DMS53 (cell line): ENCODE data around the gene MAST1.
A peak's percentile ranks its signal among the peaks of the same experiment; 100 is the strongest.
"Not testable (repeated sequence)": the region's sequence is repeated elsewhere in the genome, so short reads cannot be mapped to it uniquely, and the experiment has no call there.

Source experiments
- DNase-seq: peaks from one replicate; lab custom pipeline; 2025; lab: John Stamatoyannopoulos, UW

MAST1 gene

GRCh38 chr19:12840091-12841079 lies 2.1 kb downstream of the MAST1 start:
- DNase-seq: peak; percentile 53

DNA sequence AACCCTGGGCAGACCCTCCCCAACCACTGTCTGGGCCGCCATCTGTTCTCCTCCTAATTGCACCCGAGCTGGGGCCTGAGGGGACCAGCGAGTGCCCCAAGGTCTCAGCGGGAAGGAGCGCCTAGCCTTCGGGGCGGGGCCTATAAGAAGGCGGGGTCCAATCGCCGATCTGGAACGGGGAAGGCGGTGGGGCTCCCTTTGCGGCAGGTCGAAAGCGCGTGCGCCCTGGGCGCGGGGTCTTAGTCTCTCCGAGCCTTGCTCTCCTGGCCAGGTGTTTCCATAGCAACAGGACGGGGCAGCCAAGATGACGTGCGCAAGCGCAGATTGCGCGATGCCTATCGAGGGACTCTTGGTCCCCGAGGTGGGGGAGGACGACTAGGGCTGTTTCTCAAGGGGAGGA lies 2.8 kb downstream of the MAST1 start:
- DNase-seq: no peak

GRCh38 chr19:12842511-12842910 lies 4.2 kb downstream of the MAST1 start:
- DNase-seq: no peak

- DNase-seq: no peak
Observed at GRCh38 chr19:12843328-12843727, 5.0 kb downstream of the MAST1 start.

DNA sequence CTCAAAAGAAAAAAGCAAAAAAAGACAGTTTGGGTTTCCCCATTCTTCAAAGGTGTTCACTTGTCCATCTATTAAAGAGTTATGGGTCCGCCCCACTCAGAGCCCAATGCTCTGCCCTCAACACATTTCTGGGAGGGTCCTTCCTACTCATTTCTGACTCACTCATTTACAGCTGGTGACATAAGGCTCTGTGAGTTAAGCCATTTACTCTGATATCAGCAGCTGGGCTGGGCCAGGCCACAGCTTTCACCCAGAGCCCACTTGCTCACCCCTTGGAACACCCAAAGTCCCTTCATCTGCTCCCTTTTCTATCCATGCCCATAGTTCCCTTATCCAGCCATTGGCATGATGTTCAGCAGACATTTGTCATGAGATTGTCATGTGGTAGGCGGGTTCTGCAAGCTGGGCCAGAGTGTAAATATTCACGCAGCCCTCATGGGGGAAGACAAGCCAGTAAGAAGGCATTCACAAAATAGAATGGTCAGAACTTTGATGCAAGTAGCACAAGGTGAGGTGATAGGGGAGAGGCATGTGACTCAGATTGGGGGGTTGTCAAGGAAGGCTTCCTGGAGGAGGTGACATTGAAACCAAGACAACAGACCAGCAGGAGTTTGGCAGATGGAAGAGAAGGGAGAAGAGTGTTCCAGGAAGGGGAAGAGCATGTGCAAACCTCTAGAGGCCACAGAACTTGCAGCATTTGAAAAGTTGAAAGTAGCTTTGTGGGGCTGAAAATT lies 5.9 kb downstream of the MAST1 start:
- no peak for DNase-seq

- not testable (repeated sequence) for DNase-seq
Observed at GRCh38 chr19:12846613-12847012, 8.3 kb downstream of the MAST1 start.

- DNase-seq: peak; percentile 90
Observed at GRCh38 chr19:12847159-12848139, 9.1 kb downstream of the MAST1 start.

- no peak for DNase-seq
Observed at GRCh38 chr19:12856653-12857052, 18.3 kb downstream of the MAST1 start.

GRCh38 chr19:12858041-12858928 lies 20.0 kb downstream of the MAST1 start:
- DNase-seq: no peak

- peak; percentile 48 for DNase-seq
Observed at GRCh38 chr19:12859546-12859945, 21.2 kb downstream of the MAST1 start.

- no peak for DNase-seq
Observed at GRCh38 chr19:12864143-12864542, 25.8 kb downstream of the MAST1 start.

GRCh38 chr19:12864721-12865715 lies 26.7 kb downstream of the MAST1 start:
- peak; percentile 72 for DNase-seq

- DNase-seq: no peak
Observed at GRCh38 chr19:12865746-12866415, 27.6 kb downstream of the MAST1 start.

GRCh38 chr19:12866416-12867119 lies 28.3 kb downstream of the MAST1 start:
- DNase-seq: no peak

DNA sequence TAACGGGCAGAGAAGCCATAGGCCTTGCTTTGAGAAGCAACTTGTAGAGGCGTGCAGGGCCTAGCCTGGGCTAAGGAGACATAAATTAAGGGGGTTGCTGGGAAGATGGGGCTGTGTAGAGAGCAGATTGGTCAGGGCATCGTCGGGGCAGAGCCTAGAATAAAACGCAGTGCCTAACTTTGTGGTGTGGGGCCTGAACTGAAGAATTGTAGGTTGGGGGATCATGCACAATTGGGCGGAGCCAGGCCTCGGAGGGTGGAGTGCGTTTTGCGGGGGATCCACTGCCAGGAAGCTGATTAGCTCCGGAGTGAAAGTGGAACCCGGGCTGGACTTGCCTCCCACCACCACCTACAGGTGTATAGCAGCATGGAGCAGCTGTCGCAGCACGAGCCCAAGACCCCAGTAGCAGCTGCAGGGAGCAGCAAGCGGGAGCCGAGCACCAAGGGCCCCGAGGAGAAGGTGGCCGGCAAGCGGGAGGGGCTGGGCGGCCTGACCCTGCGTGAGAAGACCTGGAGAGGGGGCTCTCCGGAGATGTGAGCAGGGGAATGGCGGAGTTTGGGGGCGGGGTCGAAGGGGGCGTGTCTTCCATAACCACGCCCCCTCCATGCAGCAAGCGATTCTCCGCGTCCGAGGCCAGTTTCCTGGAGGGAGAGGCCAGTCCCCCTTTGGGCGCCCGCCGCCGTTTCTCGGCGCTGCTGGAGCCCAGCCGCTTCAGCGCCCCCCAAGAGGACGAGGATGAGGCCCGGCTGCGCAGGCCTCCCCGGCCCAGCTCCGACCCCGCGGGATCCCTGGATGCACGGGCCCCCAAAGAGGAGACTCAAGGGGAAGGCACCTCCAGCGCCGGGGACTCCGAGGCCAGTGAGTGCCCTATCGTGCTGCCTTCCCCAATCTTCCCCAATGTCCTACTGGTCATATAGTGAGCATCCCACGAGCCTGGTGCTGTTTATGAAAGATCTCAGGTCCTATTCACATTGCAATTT lies 29.1 kb downstream of the MAST1 start:
- peak; percentile 71 for DNase-seq

DNA sequence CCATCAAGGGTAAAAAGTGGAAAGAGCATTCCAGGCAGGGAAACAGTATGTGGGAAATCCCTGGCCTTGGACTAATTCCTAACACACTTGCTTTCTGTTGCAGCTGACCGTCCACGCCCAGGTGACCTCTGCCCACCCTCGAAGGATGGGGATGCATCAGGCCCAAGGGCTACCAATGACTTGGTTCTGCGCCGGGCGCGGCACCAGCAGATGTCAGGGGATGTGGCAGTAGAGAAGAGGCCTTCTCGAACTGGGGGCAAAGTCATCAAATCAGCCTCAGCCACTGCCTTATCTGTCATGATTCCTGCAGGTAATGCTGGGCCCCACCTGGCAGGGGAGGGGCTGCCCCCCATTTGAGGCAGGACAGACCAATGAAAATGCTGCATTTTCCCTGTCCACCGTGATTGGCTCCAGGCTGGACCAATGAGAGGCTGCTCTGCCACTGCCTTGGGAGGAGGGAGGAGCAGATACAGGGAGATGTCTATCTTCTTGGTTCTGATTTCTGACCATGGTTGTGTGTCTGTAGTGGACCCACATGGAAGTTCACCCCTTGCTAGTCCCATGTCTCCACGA lies 30.3 kb downstream of the MAST1 start:
- DNase-seq: peak; percentile 24

- DNase-seq: peak; percentile 43
Observed at GRCh38 chr19:12871681-12872080, 33.4 kb downstream of the MAST1 start.
